GM08714 (cell line): ENCODE data around the gene PERM1.

Experiments
- H3K4me3 ChIP-seq: fragments of 200-500 bp; sonication (Bioruptor generic); 2 replicates; pipeline ENCODE4 v1.5.1; 2014; ENCODE audit warnings: mild to moderate bottlenecking, low read length, inconsistent platforms
- ZNF274 ChIP-seq: IDR thresholded peaks from 2 replicates; pipeline ENCODE4 v1.6.1; 2012; ENCODE audit warnings: mild to moderate bottlenecking, low read depth, low read length

PERM1 gene

DNA sequence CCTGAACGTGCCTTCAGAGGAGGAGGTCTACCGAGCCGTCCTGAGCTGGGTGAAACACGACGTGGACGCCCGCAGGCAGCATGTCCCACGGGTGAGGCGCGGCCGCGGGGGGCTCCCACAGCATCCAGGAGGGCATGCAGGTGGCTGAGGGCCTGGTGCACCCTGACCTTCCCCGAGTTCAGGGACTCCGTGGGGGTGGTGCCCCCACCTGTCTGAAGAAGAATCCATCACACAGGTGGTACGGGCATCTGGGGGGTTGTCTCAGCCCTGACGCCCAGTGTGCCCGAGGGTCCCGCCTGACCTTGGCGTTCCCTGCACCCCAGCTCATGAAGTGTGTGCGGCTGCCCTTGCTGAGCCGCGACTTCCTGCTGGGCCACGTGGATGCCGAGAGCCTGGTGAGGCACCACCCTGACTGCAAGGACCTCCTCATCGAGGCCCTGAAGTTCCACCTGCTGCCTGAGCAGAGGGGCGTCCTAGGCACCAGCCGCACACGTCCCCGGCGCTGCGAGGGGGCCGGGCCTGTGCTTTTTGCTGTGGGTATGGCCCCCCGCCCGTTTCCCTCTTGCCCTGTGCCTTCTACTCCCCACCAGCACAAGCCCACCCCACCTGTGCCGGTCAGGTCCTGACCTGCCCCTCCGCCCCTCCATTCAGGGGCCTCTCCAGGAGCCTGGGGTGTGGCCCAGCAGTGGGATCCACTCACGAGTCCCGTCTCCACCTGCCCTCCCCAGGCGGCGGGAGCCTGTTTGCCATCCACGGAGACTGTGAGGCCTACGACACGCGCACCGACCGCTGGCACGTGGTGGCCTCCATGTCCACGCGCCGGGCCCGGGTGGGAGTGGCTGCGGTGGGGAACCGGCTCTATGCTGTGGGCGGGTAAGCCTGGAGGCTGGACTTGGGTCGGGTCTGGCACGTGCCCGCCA is 19.3 kb downstream of the PERM1 start:
- no peak overlapping the region for H3K4me3 ChIP-seq
- no peak for TF ChIP-seq ZNF274

DNA sequence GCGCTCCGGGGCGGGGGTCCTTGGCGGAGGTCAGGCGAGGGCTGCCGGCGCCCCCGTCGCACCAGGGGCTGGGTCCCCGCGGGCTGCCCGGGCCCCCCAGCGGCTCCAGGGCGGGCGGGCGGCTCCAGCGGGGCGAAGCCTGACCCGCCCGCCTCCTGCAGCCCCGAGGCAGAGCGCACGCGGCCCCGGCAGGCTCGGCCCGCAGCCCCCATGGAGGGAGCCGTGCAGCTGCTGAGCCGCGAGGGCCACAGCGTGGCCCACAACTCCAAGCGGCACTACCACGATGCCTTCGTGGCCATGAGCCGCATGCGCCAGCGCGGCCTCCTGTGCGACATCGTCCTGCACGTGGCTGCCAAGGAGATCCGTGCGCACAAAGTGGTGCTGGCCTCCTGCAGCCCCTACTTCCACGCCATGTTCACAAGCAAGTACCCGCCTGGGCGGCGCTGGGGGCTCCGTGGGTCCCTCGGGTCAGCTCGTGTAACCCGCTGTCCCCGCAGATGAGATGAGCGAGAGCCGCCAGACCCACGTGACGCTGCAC is 20.7 kb downstream of the PERM1 start:
- TF ChIP-seq ZNF274: no peak
- peak overlapping the region; percentile 70 for H3K4me3 ChIP-seq

DNA sequence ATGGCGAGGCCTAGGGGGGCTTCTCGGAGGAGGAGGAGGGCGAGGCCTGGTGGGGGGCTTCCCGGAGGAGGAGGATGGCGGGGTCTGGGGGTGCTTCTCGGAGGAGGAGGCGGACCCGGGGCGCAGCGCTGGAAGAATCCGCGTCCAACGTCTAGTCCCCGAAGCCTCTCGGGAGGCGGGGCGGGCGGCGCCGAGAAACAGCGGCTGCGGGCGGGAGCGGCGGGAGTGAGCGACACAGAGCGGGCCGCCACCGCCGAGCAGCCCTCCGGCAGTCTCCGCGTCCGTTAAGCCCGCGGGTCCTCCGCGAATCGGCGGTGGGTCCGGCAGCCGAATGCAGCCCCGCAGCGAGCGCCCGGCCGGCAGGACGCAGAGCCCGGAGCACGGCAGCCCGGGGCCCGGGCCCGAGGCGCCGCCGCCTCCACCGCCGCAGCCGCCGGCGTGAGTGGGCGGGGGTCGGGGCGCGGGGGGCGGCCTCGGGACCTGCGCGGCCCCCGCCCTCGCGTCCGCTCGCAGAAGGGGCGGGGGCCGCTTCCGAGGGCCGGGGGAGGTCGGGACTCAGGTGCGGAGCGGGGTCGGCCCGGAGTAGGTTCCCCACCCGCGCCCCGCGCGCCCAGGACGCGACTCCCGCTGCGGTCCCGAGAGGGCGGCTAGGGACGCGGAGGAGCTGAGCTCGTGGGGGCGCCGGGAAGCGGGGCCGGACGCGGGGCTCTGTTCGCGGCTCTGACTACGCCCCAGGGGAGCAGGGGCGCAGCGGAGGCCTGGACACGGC is 21.3 kb downstream of the PERM1 start, which contains the start of gene KLHL17:
Gene KLHL17 (plus strand): TSS at position 222 of the 769 bp plus-strand sequence. CDS start 110 bp downstream, at position 332.
- H3K4me3 ChIP-seq: peak within 1 kb of the TSS; percentile 70
- no peak for TF ChIP-seq ZNF274

DNA sequence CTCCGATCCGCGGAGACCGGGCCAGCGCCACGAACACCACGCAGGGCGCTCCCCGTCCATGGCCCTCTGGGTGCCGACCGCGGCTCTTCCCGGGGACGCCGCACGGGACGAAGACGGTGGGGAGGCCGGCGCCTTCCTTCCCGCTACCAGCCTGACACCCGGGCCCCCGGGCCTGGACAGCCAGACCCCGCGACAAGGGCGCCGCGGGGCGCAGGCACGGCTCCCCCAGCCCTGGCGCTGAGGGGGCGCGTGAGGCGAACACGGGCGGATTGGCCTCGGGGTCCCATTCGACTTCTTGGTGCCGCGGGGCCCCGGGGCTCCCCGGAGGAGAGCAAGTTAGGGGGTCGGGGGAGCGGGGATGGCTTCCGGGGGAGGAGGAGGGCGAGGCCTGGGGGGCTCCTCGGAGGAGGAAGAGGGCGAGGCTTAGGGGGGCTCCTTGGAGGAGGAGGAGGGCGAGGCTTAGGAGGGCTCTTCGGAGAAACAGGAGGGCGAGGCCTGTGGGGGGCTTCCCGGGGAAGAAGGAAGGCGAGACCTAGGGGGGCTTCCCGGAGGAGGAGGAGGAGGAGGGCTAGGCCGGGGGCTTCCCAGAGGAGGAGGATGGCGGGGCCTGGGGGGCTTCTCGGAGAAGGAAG is 22.0 kb downstream of the PERM1 start:
- peak overlapping the region; percentile 70; the same call in 1 of the 2 replicates for H3K4me3 ChIP-seq
- TF ChIP-seq ZNF274: no peak

DNA sequence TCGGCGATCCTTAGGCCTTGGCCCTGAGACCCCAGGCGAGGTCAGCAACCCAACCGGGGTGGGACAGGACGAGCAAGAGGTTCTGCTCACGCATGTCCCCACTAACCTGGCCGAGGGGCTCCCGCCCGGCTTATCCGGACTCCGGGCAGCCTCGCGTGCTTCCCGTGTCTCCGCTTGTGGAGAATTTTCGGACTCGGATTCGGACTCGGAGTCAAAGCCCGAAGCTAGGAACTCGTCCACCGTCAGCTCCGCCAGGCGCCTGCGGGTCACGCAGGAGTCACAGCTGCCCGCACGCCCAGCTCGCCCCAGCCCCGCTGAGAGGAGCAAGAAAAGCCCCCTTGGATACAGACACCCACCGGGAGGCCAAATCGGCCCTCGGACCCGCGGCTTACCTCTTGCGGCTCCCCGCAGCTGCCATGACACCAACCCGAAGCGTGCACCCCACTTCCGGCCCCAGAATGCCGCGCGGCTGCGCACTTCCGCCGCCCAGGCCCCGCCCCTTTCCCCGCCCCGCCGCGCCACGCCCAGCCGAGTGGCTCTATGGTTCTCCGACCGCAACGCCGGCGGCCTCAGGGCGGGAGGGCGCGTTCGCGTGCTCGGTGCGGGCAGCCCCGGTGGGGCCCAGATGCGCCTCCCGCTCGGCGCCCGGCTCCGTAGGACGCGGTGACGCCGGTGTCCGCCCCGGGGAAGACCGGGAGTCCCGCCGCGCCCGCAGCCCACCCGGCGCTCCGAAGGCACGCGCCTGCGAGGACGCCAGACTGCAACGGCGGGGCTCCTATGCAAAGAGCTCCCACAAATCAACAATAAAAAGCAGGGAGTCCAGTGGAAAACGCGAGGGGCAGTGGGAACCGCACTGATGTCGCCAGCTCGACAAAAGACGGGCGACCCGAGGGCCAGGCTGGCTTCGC is 22.8 kb downstream of the PERM1 start, which contains the start of gene NOC2L:
Gene NOC2L (minus strand): TSS at position 434 of the 908 bp plus-strand sequence. CDS start 16 bp downstream, at position 418.
- no peak for TF ChIP-seq ZNF274
- peak within 1 kb of the TSS; percentile 94 for H3K4me3 ChIP-seq

DNA sequence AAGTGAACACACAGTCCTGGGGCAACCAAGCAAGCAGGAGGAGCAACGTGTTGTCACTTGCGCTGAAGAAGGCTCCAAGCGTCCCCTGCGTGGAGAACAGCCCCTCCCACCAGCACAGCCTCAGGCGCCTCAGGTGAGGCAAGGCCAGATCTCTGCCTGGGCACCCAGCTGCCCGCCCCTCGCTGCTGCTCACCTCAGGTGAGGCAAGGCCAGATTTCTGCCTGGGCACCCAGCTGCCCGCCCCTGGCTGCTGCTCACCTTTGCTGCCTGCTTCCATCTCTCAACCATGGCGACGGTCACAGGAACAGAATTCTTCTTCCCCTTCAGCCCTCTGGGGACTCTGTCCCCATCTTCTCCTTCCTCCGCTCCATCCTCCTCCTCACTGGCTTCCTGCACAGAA is 25.3 kb downstream of the PERM1 start:
- no peak for TF ChIP-seq ZNF274
- H3K4me3 ChIP-seq: no peak overlapping the region

DNA sequence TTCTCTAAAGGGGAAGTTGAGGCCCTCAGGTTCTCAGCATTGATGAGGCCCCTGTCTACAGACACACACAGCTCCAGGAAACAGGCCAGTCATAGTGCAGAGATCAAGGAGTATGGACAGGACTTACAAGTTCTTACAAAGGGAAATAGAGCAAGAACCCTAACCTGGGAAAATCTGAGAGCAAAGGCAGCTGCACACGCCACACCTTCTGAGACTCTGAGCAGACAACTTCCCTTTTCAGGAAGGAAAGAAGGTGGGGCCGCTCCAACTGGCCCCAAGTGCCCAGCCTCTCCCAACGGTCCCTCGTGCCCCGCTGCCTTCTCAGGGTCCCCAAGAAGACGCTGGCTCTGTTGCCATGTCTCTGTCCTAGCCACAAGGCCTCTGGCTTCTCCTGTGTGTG is 26.4 kb downstream of the PERM1 start:
- H3K4me3 ChIP-seq: no peak overlapping the region
- TF ChIP-seq ZNF274: no peak

DNA sequence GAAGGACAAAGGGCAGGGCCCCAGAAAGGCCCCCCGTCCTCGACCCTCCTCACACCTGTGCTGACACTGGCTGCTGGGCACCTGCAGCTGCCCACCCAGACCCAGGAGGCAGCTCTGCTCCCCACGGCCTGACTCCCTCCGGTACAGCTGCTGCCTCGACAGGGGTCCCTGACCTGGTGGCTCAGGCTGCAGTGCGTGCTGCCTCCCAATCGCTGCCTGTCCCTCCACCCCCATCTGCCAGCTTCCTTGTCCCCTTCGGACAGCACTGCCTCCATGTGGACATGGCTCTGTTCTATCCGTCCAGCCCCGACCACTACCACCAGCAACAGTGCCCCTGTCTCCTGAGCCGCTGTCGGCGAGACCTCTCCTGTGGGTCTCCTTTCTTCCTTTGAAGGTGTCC is 27.0 kb downstream of the PERM1 start:
- TF ChIP-seq ZNF274: no peak
- no peak overlapping the region for H3K4me3 ChIP-seq

DNA sequence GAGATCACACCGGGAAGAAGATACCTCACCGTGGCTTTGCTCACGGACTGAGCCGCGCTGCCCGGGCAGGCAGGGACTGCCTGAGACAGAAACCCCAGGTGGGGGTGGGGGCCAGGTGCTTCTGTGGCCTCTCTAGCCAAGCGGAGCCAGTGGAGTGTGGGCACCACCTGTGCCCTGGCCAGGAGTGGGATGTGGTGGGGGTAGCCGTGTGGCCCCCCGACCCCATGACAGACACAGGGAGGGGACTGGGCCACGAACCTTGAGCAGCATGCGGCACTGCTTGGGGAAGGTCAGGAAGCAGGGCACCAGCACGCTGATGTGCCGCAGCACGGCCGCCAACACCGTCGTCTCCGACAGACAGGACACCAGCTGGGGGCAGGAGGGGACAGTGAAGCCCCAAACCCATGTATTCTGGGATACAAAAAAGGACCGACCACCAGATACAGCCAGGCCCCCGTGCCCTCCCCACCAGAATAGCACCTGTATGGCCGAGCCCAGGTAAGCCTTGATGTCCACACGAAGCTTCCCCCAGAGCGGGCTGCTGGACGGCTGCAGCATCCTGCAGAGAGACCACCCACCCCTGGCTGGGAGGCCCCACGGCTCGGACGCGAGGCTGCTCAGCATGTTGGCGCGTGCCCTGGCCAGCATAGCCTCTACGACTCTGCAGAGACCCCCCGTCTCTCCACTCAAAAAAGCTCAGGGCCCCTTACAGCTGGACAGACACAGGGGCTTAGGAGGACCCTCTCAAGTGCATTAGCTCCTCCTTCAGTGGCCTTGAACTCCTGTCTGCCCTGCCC is 28.2 kb downstream of the PERM1 start:
- H3K4me3 ChIP-seq: no peak overlapping the region
- no peak for TF ChIP-seq ZNF274

DNA sequence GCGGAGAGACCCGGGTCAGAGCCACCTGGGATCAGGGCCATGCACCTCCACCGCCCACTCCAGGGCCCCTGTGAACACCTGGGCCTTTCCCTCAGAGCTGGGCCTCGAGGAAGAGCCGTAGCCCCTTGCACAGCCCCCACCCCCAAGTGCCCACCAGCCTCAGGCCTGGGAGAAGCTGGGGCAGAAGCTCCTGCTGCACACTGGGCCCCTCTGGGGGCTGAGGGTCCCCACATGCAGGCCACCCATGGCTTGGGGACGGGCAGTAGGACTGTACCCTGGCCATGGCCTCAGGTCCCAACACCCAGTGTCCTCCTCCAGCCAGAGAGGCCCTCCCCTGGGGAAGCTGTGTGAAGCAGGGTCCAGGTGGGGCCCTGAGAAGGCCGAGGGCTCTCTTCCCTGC is 29.3 kb downstream of the PERM1 start:
- TF ChIP-seq ZNF274: no peak
- no peak overlapping the region for H3K4me3 ChIP-seq

DNA sequence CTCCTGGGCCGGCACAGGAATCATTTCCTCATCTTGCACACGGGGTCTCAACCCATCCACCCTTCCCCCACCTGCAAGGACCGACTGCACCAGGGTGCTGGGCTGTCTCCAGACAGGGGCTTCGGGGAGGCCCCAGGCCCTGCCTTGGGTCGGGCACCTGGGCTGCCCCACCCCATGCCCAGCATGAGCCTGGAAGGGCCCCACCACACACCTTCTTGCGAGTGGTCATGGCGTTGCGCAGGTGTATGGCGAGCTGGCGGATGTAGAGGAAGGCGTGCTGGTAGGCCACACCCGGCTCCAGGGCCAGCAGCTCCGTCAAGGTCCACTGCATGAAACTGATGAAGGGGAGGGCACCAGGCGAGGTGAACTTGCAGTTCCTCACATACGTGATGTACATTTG is 29.7 kb downstream of the PERM1 start:
- TF ChIP-seq ZNF274: no peak
- no peak overlapping the region for H3K4me3 ChIP-seq

DNA sequence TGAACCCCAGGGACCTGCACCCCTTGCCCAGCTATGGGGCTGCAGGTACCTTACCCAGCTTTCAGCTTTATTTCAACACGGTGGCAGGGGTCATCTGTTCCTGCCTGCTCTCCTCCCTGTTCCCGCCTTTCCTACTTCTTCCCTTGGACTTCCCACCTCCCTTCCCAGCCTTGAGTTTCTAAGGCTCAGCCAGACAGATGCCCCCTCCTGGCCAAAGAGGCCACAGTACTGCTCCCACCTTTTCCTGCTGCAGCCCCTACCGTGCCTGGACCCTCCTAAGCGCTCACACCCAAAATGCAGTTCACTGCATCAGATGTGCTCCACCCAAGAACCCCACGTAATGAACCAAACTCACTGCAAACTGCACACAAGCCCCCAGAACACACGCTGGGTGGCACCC is 30.5 kb downstream of the PERM1 start:
- no peak overlapping the region for H3K4me3 ChIP-seq
- no peak for TF ChIP-seq ZNF274

DNA sequence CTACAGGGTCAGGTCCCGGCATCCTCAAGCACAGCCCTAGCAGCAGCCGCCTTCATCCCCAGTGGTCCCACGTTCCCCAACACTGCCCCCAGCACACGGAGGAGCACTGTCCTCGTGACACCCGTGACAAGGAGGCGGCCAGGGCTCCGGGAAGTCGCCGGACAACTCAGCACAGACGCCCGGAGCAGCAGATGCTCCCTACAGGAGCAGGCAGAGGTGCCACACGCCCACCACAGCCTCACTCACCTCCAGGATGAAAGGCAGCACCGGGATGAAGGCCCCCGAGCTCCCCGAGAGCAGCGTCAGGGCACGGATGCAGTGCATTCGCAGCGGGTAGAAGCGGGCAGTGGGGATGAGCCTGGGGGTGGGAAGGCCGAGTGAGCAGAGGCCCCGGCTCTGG is 31.0 kb downstream of the PERM1 start:
- no peak for TF ChIP-seq ZNF274
- no peak overlapping the region for H3K4me3 ChIP-seq
